SU-DHL-6 (cell line): ENCODE data around the gene RNASE4.

Experiments
- CTCF ChIP-seq: fragments of 200-600 bp; sonication (generic); IDR thresholded peaks from one replicate; pipeline ENCODE4 v1.5.1; 2017; ENCODE audit warnings: antibody characterized with exemption, mild to moderate bottlenecking, low read length, moderate library complexity; ENCODE audit not compliant: insufficient read depth, poor library complexity, severe bottlenecking
- EZH2phosphoT487 ChIP-seq: fragments of 200-600 bp; sonication (generic), shearing (Covaris generic); conservative IDR thresholded peaks from 2 replicates; pipeline ENCODE4 v1.6.1; 2018; ENCODE audit warnings: mild to moderate bottlenecking, antibody characterized with exemption, low read length, moderate library complexity, mixed read lengths

GRCh38 chr14:20644520-20644919 is 39.8 kb upstream of the RNASE4 start:
- no peak for TF ChIP-seq CTCF
- TF ChIP-seq EZH2phosphoT487: no peak
